ENCODE measurements around the gene ARSB. TPM values are rescaled to one million over a fixed set of nuclear protein-coding genes. Genes with fewer than 3 reads are reported as not detected.

ARSB gene
- total RNA-seq, 1 donor from 2014 or later: 32.4 TPM

DNA sequence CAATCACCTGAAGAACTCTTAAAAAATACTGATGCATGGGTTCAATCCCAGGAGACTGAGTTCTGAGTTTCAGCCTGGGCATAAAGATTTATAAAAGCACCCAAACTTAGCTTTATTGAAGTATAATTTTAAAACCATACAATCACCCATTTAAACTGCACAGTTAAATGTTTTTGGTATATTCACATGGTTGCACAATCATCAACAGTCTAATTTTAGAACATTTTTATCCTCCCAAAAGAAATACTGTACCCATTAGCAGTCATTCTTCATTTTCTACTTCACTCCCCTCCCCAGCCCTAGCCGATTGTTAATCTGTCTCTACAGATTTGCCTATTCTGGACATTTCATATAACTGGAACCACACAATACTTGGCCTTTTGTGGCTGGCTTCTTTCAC lies 141.7 kb downstream of the ARSB start:
- no peak for DNase-seq (ENCODE audit: low read depth)

GRCh38 chr5:78841767-78842166 lies 143.3 kb downstream of the ARSB start:
- DNase-seq (ENCODE audit: low read depth): no peak

DNA sequence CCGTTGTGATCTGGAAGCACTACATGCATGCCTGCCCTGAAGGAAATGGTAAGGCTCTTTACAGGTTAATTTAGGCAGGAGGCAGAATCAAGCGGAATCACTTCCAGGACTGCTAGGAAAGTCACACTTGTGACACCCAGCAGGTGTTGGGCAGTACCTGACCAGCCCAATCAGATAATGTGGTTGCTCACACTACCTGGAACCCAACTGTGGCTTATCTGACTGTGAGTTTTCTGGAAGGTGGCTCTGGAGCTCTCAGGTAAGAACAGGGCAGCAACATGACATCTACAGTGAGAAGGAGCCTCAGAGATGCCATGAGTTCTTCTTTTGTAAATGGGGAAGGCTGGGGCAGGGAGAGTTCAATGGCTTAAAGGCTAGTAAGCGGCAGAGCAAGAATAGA lies 146.4 kb downstream of the ARSB start:
- DNase-seq (ENCODE audit: low read depth): no peak

DNA sequence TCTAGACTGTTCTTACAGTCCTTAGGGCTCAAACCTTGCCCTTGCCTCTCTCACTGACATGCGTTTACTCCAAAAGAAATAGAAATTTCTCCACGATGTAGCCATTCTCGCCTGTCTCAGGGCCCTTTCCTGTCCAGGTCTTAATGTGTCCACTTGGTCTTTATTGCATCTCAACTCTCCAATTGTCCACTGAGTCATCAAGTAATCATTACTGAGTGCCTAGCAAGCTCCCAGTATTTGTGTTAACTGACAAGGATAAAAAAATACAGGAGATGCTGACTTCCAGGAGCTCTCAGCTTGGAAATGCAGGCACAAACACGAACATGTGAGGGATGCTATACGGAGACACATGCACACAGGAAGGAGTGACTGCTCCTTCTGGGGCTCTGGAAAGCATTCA lies 147.3 kb downstream of the ARSB start:
- DNase-seq (ENCODE audit: low read depth): no peak

DNA sequence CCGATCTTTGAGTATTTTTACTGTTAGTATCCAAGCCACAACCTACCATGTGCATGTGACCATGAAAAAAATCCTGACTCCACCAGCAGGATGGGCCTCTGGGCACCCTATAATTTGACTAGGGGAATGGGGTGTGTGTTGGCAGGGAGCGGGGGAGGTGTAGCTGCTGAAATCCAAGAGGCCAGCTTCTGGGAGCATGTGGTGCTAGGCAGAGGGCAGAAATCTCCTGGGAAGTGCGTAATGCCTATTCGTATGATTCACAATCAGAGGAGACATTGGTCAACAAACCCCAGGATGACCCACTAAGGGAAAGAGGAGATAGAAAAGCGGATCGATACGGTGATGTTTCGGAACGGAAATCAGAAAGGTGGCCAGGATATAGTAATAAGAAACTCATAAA lies 149.9 kb downstream of the ARSB start:
- DNase-seq (ENCODE audit: low read depth): peak; percentile 63

GRCh38 chr5:78833284-78833683 lies 151.8 kb downstream of the ARSB start:
- no peak for DNase-seq (ENCODE audit: low read depth)

DNA sequence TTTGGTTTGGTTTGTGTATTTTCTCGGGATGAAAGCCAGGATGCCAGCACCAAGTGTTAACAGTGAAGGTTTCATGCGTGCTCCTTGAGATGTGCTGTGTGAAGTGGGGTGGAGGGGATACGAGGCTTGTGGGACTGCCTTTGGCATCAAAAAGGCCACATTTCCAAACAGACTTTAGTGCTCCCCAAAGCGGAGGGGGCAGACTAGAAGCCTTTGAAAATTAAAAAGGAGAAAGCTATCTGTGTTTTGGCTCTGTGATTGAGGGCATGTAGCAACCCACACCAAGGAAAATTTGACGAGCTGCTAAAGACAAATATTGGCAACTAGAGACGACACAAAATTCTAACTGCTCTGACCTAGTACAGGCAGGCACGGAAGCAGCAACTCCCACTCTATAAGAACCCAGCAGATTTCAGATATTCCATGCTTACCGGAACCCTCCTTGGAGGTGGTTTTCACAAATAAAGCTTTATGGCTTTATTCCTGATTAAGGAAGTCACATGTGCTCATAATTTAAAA lies 154.5 kb downstream of the ARSB start:
- no peak for DNase-seq (ENCODE audit: low read depth)

GRCh38 chr5:78829811-78830527 lies 155.1 kb downstream of the ARSB start:
- peak; percentile 57 for DNase-seq (ENCODE audit: low read depth)

DNA sequence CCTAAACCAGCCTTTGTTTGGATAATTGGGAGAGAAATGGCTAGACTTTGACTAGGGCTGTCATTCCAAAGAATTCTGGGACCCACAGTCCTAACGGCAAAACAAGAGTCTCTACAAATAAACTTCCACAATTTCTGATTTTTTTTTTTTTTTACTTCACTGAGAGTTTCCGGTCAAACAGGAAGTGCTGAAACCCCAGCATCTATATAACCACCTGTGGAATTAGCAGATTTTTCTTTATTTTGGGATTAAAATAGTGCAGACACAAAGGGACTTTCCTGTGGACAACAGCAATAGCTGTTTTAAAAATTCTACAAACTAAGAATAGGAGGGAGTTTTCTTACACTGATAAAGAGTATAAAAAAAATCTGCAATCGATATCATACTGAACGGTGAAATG lies 157.4 kb downstream of the ARSB start:
- DNase-seq (ENCODE audit: low read depth): no peak

DNA sequence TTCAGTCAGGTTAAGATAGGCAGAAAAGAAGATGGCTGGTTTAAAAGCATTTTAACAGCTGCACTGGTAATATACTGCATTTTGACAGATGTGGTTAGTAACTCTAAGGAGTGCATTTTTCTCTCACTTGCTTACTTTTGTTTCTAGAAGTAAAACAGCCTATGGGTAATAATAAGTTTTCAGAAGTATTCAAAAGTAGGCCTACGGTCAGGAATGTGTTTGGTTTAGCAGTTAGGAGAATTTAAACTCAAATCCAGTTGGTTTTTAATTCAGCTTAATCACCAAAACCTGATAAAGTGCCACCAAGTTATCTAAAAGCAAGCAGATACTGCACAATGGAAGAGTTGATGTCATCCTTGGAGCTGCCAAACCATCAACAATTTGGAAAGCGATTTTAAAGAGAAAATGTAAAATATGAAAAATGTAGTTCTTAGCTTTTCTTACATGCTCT lies 160.3 kb downstream of the ARSB start:
- peak; percentile 51 for DNase-seq (ENCODE audit: low read depth)

GRCh38 chr5:78823196-78823595 lies 161.9 kb downstream of the ARSB start:
- no peak for DNase-seq (ENCODE audit: low read depth)

- no peak for DNase-seq (ENCODE audit: low read depth)
Measured at GRCh38 chr5:78821536-78822021, 163.5 kb downstream of the ARSB start.

DNA sequence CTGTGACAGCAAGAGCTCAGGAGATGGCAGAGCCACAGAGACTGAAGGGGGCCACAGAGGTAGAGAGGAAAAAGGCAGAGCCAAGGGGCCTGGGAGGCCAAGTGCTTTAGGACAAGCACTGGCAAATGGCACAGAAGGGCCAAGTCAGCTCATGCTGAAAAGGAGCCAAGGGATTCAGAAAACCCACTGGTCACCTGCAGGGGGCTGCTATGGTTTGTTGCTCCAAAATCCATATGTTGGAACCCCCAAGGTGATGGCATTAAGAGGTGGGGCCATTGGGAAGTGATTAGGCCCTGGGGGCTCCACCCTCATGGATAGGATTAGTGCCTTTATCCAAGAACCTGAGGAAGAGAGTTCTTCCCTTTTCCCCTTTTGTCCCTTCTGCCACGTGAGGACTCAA lies 165.4 kb downstream of the ARSB start:
- no peak for DNase-seq (ENCODE audit: low read depth)

- DNase-seq (ENCODE audit: low read depth): no peak
Measured at GRCh38 chr5:78819166-78819565, 165.9 kb downstream of the ARSB start.

DNA sequence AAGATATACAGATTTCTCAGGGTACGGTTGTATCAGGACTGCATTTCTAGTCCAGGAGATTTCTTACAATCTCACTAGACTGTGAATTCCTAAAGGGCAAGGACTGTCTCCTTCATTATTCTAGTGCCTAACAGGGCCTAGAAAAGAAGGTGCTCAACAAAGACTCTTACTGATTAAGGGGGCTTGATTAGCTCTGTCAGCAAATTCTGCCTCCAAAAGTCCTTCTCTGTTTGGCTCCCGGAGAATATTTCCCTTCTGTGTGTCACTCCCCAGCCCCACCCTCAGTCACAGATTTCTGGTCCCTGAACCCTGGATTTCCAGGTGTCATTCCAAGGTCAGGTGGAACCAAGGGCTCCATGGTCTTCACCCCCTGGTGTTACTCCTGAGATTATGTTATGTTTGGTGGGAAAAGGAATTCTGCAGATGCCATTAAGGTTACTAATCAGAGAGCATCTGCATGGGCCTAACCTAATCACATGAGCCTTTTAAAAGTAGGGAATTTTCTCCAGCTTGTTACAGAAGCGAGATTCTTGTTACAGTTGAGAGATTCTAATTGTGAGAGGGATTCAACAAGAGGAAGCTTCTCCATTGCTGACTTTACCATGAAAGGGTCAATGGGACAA lies 168.9 kb downstream of the ARSB start:
- DNase-seq (ENCODE audit: low read depth): no peak

- DNase-seq (ENCODE audit: low read depth): no peak
Measured at GRCh38 chr5:78813906-78814530, 171.1 kb downstream of the ARSB start.

DNA sequence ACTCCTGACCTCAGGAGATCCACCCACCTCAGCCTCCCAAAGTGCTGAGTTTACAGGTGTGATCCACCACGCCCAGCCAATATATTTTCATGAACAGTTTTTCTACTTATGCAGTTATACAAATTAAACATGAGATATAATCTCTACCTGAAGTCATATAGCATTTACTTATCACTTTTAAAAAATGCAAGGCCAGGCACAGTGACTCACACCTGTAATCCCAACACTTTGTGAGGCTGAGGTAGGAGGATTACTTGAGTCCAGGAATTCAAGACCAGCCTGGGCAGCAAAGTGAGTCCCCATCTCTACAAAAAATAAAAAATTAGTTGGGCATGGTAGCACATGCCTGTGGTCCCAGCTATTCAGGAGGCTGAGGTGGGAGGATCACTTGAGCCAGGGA lies 171.8 kb downstream of the ARSB start:
- no peak for DNase-seq (ENCODE audit: low read depth)

DNA sequence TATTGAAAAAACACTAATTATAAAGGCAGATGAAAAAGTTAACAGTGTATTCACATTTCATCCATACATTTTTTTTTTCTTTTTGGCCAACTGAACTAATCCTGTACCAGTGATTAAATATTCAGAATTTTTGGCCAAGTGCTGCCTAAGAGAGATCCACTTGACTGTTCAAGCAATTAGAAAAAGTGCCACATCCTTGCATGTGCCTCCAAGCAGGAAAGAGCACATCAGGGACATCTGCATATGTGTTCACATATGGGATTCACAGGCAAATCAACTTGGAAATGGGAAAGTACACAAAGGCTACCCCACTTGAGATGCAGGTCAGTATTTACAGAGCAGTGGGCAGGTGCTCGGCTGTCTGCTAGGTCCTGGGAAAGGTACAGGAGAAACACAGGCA lies 173.2 kb downstream of the ARSB start:
- DNase-seq (ENCODE audit: low read depth): no peak

DNA sequence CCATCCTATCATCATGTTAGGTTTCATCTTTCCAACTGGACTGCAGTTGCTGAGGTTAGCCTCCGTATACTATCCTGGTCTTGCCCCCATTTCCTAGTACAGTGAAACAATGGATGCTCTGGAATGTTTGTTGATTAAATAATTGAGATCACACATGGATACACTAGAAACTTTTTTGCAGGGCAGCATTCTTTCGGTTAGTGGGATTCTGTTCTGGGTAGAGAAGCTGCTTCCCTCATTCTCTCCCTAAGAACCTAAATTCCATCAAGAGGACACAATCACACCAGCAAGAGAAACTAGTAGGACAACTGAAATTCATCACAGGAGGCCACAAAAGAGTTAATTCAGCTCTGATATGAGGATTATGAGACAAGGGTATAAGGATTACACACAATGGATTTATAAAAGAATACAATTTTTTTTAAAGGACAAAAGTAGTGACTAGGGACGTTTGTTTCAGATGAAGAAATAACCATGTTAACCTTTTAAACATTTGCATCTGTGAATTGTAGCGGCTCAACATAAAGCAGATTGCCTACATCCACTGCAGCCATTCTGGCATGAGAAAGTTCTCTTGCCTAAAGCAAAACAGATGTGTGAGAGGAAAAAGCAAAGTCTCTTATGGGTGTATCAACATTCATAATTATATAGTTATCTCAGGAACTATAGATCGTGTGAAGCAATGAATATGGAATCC lies 173.8 kb downstream of the ARSB start:
- DNase-seq (ENCODE audit: low read depth): no peak

GRCh38 chr5:78810098-78810920 lies 174.8 kb downstream of the ARSB start:
- DNase-seq (ENCODE audit: low read depth): no peak

- peak; percentile 24 for DNase-seq (ENCODE audit: low read depth)
Measured at GRCh38 chr5:78809444-78809843, 175.7 kb downstream of the ARSB start.
